ENCODE results near the gene ESX1. TPM values are rescaled to one million over a fixed set of nuclear protein-coding genes. Genes with fewer than 3 reads are reported as not detected.

Gene ESX1
- total RNA-seq, 1 donor from 2014 or later: not detected

Other genes starting within 250 kb of the ESX1 start
- gene H2BW1, start 241.2 kb downstream of the ESX1 start, total RNA-seq: not detected
- not detected for gene H2BW2, start 215.0 kb downstream of the ESX1 start, total RNA-seq
- gene TMSB15C, start 178.7 kb downstream of the ESX1 start, total RNA-seq: 43.2 TPM
- gene ZCCHC18, start 142.4 kb downstream of the ESX1 start, total RNA-seq: 10.2 TPM
- 10.2 TPM for gene SLC25A53, start 97.9 kb downstream of the ESX1 start, total RNA-seq
- gene FAM199X, start 88.5 kb downstream of the ESX1 start, total RNA-seq: 80.3 TPM